GM21717 (cell line): ENCODE data around the gene TNNI2.
"Not testable (repeated sequence)": the region's sequence is repeated elsewhere in the genome, so short reads cannot be mapped to it uniquely, and the experiment has no call there.

Source experiments
- ATAC-seq: cut with Tn5 transposase; IDR thresholded peaks from one replicate; pipeline ENCODE4 v1.9.1; 2021; ENCODE audit warnings: mild to moderate bottlenecking, moderate library complexity; ENCODE audit not compliant: unreplicated experiment

Gene TNNI2

DNA sequence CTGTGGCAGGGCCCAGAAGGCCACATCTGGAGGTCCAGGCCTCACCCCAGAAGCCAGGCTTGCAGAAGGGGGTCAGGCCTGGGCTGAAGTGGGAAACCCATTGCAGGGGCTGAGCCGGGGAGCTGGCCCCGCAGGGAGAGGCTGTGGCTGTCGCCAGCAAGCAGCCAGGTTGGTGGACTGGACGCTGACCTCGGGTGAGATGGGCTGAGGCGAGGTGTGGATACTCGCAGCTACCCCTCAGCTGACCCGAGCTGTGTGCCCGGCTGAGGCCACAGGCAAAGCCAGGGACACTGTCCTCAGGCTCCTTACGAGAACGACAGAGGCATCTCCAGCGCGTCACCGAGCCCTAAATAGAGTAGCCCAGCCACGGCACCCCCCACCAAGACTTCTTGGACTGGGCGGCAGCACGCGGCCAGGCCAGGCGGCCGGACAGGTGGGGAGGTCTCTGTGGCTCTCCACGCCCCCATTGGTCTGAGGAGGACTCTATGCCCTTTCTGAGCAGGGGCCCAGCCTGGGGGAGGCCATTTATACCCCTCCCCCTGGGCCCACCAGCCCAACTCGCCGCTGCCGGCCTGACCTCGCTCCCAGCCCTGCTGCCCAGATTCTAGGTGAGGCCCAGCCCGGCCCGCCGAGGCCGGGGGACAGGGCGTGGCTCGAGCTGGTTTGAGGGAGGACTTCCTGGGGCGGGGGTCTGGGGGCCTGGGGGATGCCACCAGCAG is at the start of gene TNNI2:
TNNI2 (plus strand) TSS at position 556 of the 719 bp plus-strand sequence. CDS start 716 bp downstream, outside the sequence.
- no peak for ATAC-seq

DNA sequence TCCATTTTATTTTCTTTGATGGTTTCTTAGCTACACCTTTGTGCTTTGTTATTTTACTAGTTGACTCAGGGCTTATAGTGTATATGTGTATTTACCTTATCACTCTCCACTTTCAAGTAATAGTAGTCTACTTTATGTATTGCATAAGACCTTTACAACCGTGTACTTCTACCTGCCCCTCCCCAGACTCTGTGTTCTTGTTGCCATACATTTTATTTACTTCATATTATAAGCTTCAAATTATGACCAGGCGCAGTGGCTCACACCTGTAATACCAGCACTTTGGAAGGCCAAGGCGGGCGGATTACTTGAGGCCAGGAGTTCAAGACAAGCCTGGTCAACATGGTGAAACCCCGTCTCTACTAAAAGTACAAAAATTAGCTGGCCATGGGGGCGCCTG is 46.9 kb upstream of the TNNI2 start:
- no peak for ATAC-seq

DNA sequence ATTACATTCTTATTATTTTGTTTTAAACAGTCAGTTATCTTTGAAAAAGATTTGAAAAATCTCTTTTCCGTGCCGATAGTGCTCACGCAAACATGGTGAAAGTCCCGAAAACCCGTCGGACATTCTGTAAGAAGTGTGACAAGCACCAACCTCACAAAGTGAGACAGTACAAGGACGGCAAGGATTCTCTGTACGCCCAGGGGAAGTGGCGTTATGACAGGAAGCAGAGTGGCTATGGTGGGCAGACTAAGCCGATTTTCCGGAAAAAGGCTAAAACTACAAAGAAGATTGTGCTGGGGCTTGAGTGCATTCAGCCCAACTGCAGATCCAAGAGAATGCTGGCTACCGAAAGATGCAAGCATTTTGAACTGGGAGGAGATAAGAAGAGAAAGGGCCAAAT is 46.3 kb upstream of the TNNI2 start:
- ATAC-seq, result no peak

DNA sequence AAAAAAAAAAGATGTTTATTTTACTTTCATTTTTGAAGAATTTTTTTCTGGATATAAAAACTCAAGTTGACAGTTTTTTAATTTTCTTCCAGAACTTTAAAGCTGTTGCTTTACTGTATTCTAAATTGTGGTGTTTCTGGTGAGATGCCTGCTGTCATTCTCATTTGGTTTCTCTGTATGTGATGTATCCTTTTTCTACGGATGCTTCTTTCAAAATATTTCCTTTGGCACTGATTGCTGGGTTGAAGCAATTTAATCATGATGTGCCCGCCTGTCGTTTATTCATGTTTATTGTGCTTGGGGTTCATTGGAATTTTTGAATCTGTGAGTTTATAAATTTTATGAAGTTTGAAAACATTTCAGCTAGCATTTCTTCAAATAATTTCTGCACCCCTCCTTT is 45.7 kb upstream of the TNNI2 start:
- no peak for ATAC-seq

DNA sequence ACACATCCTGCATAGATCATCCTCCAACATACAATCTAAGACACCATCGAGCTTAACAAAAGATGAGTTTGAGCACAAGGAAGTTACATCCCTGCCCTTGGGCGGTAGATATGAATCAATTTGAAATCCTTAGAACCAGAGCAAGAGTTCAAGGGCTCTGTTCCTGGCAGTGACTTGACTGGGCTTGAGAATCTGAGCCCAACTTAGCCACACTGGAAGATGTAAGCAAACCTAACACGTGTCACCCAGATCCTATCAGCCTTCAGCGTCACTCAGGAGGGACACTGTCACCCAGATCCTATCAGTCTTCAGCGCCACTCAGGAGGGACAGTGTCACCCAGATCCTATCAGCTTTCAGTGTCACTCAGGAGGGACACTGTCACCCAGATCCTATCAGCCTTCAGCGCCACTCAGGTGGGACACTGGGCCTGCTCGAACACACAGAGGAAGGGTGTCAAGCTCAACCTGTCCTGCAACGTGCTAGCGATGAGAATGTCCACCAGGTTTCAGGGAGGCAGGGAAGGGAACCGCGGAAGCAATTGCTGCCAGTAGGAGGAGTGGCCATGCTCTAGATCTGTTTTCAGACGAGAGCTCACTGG is 42.3 kb upstream of the TNNI2 start:
- no peak for ATAC-seq

DNA sequence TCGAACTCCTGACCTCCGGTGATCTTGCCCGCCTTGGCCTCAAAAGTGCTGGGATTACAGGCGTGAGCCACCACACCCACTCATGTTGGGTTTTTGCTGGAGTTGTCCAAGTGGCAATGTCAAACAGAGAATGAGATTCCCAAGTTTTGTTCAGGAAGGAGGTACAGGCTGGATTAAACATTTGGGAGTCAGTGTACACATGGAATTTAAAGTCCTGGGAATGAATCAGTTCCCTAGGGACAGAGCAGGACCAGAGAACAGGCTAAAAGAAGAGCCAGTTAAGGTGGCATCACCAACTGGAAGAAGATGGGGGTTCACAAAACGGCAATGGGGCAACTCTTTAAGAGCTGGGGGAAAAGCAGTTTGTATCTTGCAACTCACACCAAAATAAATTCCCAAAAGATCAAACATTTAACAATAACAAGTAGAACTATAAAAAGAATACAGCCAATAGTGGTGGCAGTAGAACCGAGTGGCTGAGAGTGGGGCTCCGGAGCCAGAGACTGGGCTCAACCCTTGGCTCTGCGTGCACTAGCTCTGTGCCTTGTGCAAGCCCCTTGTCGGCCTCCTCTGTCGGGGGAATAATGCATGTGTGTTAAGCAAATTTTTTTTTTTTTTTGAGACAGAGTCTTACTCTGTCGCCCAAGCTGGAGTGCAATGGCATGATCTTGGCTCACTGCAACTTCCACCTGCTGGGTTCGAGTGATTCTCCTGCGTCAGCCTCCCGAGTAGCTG is 41.2 kb upstream of the TNNI2 start:
- ATAC-seq, result no peak

DNA sequence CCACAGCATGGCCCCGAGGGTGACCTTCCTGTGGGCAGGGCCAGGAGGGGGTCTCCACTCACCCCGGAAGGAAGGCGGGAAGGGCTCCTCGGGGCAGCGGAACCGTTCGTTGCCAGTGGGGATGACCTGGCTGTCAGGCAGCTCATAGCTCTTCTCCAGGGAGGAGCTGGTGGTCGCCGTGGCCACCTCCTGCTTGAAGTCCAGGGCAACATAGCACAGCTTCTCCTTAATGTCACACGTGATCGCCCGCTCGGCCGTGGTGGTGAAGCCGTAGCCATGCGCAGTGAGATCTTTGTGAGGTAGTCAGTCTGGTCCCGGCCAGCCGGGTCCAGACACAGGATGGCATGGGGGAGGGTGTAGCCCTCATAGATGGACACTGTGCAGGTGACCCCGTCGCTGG is 35.5 kb upstream of the TNNI2 start:
- ATAC-seq, result no peak

DNA sequence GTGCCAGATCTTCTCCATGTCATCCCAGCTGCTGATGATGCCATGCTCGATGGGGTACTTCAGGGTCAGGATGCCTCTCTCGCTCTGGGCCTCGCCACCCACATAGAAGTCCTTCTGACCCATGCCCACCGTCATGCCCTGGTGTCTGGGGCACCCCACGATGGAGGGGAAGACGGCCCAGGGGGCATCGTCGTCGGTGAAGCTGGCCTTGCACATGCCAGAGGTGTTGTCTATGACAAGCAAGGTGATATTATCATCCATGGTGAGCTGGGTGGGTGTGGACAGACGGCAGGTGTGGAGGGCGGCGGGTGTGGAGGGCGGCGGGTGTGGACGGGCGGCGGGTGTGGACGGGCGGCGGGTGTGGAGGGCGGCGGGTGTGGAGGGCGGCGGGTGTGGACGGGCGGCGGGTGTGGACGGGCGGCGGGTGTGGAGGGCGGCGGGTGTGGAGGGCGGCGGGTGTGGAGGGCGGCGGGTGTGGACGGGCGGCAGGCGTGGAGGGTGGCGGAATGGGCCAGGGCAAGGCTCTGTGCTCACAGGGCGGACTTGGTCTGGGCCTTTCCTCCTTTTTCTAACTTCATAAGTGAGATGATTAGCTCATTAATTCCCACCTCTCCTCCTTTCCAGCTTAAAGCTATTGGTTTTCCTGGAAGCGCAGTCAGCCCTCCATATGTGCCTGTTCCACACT is 34.8 kb upstream of the TNNI2 start:
- ATAC-seq, result not testable (repeated sequence)

DNA sequence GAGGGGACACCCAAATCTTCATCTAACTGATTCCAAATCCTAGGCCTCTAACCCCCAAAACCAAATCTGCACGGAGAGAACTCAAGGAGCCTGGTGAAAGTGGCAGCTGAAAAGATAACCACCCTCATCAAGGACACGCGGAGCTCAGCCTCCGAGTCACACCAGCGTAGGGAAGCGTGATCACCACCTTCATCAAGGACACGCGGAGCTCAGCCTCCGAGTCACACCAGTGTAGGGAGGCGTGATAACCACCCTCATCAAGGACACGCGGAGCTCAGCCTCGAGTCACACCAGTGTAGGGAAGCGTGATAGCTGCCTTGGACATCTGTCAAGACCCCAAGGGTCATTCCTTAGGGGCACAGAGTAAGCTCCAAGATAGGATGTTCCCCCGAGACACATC is 33.3 kb upstream of the TNNI2 start:
- no peak for ATAC-seq

DNA sequence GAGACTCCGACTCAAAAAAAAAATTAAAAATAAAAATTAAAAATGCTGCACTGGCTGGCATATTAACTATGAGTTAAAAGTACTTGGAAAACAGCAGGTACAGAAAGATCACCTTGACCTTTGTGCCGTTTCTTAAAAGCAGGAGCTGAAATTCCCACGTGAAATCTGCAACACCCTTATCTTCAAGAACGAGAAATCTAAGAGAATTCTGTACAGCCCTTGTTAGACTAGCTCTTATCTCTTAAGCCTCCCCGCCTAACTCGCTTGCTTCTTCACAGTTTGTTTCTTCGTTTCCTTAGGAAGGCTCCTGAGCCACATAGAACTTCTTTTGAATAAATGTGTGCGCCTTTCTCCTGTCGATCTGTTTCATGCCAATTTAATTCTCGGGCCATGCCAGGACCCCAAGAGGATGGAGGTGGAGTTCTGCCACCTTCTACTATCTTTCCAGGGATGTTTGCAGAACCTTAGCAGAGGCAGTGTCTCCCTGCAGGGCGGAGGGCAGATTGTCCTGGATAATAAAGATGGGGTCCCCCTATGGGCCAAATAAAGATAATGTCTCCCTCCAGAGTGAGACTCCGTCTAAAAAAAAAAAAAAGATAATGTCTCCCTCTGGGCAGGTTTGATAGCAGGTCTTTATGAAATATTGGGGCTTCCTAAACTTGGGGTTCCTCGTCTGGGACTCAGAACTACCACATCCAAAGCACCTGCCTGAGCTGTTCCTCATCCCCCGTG is 31.4 kb upstream of the TNNI2 start:
- no peak for ATAC-seq

DNA sequence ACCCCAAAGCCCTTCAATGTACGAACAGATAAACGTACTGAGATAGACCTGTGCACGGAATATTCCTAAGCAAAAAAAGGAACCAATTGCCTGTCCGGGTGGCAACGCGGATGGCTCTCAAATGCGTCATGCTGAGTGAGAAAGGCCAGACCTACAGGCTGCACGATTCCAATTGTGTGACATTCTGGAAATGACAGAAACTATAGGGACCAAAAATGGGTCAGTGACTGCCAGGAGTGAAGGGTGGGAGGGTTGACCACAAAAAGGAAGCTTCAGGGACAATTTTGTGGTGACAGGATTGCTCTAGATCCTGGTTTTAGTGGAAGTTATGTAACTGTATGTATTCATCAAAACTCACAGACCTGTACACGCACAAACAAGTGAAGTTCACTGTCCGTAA is 28.0 kb upstream of the TNNI2 start:
- no peak for ATAC-seq

DNA sequence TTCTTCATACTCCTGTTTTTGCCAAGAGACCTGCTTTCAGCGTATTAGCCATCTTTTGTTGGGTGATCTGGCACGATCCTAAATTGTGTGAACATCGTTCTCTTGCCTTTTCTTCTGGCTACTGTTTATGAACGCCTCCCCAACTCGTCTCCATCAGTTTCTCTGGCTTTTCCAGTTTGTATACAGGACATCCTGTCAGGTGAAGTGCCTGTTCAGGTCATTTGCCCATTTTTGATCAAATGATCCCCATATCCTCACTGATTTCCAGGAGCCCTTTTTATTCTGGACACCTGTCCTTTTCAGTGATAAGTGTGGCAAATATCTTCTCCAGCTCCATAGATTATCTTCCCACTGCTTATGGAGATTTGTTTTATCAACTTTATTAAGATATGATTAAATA is 26.5 kb upstream of the TNNI2 start:
- ATAC-seq, result no peak

DNA sequence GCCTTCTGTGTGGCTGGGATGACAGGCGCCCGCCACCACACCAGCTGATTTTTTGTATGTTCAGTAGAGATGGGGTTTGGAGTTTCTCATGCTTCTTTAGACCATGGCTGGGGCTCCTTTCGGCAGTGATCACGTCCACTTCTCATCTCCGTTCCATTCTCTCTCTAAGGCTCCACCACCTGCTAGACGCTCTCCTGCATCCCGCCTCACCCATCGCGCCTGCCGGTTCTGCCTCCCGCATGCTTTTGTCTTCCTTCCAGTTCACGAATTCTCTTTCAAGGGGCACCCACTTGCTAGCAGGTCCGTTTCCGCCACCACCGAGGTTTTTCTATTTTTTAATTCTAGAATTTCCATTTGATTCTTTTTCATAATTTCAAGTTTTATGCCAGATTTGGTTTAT is 26.0 kb upstream of the TNNI2 start:
- ATAC-seq, result no peak

DNA sequence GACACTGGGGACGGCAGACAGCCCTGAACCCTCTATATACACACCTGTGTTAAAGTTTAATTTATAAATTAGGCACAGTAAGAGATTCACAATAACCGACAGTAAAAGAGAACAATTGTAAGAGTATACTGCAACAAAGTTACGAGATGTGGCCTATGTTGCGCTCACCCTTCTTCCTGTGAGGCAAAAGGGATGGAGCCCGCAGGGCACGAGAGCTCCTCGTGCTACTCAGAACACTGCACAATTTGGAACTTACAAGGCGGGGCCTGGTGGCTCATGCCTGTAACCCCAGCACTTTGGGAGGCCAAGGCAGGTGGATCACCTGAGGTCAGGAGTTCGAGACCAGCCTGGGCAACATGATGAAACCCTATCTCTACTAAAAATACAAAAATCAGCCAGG is 25.4 kb upstream of the TNNI2 start:
- not testable (repeated sequence) for ATAC-seq

DNA sequence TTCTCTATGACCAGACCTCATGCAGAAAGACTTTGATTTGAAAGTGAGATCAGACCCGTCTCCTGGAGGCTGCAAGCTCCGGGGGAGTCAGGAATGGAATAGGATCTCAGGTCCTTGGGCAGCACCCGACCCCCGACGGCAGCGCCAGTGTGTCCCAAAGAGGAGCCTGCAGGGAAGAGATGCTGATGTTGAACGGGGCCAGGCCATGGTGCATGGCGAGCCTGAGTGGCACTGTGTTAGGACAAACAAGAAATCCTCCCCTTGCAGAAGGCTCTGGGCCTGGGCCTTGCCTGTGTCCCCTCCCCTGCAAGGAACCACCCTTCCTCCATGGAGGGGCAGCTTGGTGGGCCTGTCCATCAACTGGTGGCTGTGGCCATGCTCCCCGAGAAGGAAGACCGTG is 24.1 kb upstream of the TNNI2 start:
- no peak for ATAC-seq

DNA sequence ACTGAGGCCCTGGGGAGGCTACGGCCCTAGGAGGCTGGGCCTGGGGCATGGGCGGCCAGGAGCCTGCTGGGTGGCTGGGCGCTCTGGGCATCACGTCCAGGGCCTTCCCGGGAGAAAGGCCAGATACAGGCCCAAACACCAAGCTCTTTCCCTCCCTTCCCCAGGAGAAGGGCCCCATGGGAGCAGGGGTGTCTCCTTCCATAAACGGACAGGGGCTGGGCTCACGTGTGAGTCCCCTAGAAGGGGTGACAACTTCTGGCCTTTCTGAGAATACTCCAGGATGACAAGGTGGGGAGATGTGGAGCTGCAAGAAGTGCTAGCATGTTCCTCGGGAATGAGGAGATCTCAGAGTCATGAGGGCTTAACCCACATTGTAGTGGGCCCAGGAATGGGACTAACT is 23.5 kb upstream of the TNNI2 start:
- ATAC-seq, result no peak

DNA sequence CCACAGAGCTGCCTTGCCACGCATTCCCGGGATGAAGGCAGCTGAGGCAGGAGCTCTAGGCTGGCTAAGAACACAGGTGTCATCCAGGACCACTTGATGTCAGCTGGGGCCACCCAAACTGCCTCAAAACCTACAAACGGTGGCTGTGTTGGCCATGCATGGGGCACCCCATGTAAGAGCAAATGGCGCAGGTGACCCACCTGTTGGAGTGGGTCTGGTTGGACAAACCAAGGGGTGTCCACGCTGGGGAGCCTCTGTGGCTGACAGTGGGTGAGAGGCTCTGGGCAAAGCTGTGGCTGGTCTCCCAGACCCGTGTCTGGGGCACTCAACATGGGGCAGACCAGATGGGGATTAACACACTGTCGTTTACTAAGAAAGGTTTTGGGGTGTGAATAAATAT is 23.0 kb upstream of the TNNI2 start:
- ATAC-seq, result no peak

DNA sequence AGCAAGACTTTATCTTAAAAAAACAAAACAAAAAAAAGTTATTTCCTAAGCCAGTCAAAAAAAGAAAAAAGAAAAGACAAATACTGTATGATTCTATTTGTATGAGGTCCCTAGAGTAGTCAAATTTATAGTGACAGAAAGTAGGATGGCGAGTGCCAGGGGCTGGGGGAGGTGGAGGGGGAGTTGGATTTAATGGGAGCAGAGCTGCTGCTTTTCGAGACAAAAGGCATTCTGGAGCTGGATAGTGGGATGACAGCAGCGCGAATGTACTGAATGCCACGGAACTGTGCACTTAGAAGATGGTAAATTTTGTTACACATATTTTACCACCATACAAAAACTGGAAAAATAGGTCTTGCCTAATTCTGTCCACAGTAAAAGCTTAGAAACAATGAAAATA is 21.8 kb upstream of the TNNI2 start:
- ATAC-seq, result no peak

DNA sequence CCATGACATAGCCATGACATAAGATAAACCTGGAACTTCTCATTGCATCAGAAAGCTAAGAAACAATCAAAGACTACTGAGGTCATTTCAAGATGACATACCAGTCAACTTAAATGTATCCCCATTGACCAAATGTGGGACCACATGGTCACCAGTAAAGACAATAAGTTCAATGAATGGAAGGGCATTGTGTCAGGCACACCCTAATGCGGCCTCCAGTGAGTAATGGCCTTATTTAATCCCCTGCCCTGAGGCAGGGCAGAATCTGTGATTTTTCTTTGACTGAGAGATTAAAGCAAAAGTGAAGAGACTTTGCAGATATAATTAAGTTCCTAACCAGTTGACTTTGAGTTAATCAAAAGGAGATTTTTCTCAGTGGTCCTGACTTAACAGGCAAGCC is 21.3 kb upstream of the TNNI2 start:
- ATAC-seq, result no peak

DNA sequence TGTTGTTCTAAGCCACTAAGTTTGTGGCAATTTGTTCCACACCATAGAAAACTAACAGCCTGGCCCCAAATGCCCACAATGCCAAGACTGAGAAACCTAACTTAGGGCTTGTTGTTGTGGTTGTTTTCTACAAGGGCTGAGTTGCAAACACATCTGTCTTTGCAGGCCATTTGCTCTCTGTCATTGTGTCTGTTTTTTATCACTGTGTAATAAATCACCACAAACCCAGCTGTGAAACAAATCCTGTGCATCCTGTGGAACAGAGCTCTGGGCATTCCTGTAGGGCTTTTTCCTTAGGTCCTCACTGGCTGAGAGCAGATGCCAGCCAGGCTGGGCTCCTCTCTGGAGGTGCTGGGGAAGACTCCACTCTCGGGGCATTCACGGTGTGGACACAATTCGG is 19.7 kb upstream of the TNNI2 start:
- no peak for ATAC-seq
